Measurements from ENCODE around the gene MVB12B. TPM values are rescaled to one million over a fixed set of nuclear protein-coding genes. Genes with fewer than 3 reads are reported as not detected.
A peak's percentile ranks its signal among the peaks of the same experiment; 100 is the strongest.

MVB12B gene
- total RNA-seq, 1 experiment from 2014 or later, result 5.7 TPM

DNA sequence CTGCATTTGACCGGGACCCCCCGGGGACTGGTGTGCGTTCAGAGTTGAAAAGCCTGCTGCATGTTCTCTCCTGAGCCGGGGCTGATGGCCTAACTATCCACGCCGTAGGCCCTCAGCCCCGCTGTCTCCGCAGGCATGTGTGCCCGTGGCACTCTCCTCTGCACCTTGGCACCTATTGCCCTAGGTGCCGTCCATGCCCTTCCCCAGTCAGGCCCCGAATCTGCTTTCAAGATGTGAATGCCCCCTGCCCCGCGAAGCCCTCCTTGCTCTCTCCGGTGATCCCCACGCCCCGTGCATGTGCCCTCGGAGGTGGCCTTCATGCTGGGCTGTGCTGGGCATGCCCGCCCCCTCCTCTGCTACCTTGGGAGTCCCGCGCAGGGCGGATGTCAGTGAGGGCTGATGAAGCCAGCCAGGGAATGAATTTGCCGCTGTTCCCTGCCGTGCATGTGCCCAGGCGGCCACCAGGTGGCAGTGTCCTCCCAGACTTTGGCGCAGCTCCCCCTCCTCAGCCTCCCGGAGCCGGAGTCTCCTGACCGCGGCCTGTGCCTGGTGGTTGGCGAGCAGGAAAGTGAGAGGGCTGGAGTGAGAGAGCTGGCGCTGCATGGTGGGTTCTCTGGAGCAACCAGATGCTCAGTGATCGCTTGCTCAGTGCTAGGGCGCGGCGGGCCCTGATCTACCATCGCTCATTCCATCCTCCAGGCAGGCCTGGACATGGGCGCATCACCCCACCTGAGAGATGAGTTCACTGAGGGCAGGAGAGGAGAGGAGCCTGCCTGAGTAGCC is 174.2 kb downstream of the MVB12B start (continued):
- TF ChIP-seq, protein P1, sequence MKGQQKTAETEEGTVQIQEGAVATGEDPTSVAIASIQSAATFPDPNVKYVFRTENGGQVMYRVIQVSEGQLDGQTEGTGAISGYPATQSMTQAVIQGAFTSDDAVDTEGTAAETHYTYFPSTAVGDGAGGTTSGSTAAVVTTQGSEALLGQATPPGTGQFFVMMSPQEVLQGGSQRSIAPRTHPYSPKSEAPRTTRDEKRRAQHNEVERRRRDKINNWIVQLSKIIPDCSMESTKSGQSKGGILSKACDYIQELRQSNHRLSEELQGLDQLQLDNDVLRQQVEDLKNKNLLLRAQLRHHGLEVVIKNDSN (CRISPR knock-in tag; IDR thresholded peaks at IDR 0.05), result peak; percentile 54; the same call in 1 of the 2 replicates
- TF ChIP-seq NFYB (CRISPR knock-in tag; conservative IDR thresholded peaks at IDR 0.05; ENCODE audit: low read depth) (no peak), RELA (CRISPR knock-in tag; IDR thresholded peaks at IDR 0.05; ENCODE audit: borderline replicate concordance) (no peak), PRRX2 (CRISPR knock-in tag; IDR thresholded peaks at IDR 0.05) (no peak), ZBTB21 (CRISPR knock-in tag; IDR thresholded peaks at IDR 0.05; ENCODE audit: borderline replicate concordance) (peak; percentile 20; the same call in 1 of the 2 replicates), ZNF121 (CRISPR knock-in tag; IDR thresholded peaks at IDR 0.05) (no peak), MYBL2 (CRISPR knock-in tag; IDR thresholded peaks at IDR 0.05) (no peak), NR2C2 (CRISPR knock-in tag; IDR thresholded peaks at IDR 0.05) (no peak), TEAD4 (CRISPR knock-in tag; IDR thresholded peaks at IDR 0.05) (no peak), ZNF232 (CRISPR knock-in tag; IDR thresholded peaks at IDR 0.05) (no peak), GTF2I (CRISPR knock-in tag; conservative IDR thresholded peaks at IDR 0.05) (no peak), NFE2L1 (CRISPR knock-in tag; IDR thresholded peaks at IDR 0.05) (no peak), ZNF263 (CRISPR knock-in tag; IDR thresholded peaks at IDR 0.05; ENCODE audit: low read depth) (no peak)
- TF ChIP-seq, protein P2, sequence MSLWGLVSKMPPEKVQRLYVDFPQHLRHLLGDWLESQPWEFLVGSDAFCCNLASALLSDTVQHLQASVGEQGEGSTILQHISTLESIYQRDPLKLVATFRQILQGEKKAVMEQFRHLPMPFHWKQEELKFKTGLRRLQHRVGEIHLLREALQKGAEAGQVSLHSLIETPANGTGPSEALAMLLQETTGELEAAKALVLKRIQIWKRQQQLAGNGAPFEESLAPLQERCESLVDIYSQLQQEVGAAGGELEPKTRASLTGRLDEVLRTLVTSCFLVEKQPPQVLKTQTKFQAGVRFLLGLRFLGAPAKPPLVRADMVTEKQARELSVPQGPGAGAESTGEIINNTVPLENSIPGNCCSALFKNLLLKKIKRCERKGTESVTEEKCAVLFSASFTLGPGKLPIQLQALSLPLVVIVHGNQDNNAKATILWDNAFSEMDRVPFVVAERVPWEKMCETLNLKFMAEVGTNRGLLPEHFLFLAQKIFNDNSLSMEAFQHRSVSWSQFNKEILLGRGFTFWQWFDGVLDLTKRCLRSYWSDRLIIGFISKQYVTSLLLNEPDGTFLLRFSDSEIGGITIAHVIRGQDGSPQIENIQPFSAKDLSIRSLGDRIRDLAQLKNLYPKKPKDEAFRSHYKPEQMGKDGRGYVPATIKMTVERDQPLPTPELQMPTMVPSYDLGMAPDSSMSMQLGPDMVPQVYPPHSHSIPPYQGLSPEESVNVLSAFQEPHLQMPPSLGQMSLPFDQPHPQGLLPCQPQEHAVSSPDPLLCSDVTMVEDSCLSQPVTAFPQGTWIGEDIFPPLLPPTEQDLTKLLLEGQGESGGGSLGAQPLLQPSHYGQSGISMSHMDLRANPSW (CRISPR knock-in tag; conservative IDR thresholded peaks at IDR 0.05; ENCODE audit: low read depth), result 0 out of 2 replicates have a peak, but pooled peaks have one; percentile 80
- TF ChIP-seq, protein P3, sequence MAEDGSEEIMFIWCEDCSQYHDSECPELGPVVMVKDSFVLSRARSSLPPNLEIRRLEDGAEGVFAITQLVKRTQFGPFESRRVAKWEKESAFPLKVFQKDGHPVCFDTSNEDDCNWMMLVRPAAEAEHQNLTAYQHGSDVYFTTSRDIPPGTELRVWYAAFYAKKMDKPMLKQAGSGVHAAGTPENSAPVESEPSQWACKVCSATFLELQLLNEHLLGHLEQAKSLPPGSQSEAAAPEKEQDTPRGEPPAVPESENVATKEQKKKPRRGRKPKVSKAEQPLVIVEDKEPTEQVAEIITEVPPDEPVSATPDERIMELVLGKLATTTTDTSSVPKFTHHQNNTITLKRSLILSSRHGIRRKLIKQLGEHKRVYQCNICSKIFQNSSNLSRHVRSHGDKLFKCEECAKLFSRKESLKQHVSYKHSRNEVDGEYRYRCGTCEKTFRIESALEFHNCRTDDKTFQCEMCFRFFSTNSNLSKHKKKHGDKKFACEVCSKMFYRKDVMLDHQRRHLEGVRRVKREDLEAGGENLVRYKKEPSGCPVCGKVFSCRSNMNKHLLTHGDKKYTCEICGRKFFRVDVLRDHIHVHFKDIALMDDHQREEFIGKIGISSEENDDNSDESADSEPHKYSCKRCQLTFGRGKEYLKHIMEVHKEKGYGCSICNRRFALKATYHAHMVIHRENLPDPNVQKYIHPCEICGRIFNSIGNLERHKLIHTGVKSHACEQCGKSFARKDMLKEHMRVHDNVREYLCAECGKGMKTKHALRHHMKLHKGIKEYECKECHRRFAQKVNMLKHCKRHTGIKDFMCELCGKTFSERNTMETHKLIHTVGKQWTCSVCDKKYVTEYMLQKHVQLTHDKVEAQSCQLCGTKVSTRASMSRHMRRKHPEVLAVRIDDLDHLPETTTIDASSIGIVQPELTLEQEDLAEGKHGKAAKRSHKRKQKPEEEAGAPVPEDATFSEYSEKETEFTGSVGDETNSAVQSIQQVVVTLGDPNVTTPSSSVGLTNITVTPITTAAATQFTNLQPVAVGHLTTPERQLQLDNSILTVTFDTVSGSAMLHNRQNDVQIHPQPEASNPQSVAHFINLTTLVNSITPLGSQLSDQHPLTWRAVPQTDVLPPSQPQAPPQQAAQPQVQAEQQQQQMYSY (CRISPR knock-in tag; IDR thresholded peaks at IDR 0.05), result no peak
- TF ChIP-seq, protein P4, sequence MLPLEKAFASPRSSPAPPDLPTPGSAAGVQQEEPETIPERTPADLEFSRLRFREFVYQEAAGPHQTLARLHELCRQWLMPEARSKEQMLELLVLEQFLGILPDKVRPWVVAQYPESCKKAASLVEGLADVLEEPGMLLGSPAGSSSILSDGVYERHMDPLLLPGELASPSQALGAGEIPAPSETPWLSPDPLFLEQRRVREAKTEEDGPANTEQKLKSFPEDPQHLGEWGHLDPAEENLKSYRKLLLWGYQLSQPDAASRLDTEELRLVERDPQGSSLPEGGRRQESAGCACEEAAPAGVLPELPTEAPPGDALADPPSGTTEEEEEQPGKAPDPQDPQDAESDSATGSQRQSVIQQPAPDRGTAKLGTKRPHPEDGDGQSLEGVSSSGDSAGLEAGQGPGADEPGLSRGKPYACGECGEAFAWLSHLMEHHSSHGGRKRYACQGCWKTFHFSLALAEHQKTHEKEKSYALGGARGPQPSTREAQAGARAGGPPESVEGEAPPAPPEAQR (CRISPR knock-in tag; IDR thresholded peaks at IDR 0.05), result no peak
- TF ChIP-seq, protein P5, sequence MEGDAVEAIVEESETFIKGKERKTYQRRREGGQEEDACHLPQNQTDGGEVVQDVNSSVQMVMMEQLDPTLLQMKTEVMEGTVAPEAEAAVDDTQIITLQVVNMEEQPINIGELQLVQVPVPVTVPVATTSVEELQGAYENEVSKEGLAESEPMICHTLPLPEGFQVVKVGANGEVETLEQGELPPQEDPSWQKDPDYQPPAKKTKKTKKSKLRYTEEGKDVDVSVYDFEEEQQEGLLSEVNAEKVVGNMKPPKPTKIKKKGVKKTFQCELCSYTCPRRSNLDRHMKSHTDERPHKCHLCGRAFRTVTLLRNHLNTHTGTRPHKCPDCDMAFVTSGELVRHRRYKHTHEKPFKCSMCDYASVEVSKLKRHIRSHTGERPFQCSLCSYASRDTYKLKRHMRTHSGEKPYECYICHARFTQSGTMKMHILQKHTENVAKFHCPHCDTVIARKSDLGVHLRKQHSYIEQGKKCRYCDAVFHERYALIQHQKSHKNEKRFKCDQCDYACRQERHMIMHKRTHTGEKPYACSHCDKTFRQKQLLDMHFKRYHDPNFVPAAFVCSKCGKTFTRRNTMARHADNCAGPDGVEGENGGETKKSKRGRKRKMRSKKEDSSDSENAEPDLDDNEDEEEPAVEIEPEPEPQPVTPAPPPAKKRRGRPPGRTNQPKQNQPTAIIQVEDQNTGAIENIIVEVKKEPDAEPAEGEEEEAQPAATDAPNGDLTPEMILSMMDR (IDR thresholded peaks at IDR 0.05), result peak; percentile 97
- TF ChIP-seq, protein P6, sequence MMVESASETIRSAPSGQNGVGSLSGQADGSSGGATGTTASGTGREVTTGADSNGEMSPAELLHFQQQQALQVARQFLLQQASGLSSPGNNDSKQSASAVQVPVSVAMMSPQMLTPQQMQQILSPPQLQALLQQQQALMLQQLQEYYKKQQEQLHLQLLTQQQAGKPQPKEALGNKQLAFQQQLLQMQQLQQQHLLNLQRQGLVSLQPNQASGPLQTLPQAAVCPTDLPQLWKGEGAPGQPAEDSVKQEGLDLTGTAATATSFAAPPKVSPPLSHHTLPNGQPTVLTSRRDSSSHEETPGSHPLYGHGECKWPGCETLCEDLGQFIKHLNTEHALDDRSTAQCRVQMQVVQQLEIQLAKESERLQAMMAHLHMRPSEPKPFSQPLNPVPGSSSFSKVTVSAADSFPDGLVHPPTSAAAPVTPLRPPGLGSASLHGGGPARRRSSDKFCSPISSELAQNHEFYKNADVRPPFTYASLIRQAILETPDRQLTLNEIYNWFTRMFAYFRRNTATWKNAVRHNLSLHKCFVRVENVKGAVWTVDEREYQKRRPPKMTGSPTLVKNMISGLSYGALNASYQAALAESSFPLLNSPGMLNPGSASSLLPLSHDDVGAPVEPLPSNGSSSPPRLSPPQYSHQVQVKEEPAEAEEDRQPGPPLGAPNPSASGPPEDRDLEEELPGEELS (CRISPR knock-in tag; IDR thresholded peaks at IDR 0.05), result no peak

Data from WTC11 (cell line).